ENCODE results near the gene PCDHB3.
"Not testable (repeated sequence)": the region's sequence is repeated elsewhere in the genome, so short reads cannot be mapped to it uniquely, and the experiment has no call there.

DNA sequence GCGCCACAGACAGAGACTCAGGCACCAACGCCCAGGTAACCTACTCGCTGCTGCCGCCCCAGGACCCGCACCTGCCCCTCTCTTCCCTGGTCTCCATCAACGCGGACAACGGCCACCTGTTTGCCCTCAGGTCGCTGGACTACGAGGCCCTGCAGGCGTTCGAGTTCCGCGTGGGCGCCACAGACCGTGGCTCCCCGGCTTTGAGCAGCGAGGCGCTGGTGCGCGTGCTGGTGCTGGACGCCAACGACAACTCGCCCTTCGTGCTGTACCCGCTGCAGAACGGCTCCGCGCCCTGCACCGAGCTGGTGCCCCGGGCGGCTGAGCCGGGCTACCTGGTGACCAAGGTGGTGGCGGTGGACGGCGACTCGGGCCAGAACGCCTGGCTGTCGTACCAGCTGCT lies 1.8 kb downstream of the PCDHB3 start:
- not testable (repeated sequence) for TF ChIP-seq CTCF (IDR thresholded peaks at IDR 0.05); ZFX (IDR thresholded peaks at IDR 0.05; ENCODE audit: borderline replicate concordance)
